ENCODE measurements around the gene DIPK1B. TPM values are rescaled to one million over a fixed set of nuclear protein-coding genes. Genes with fewer than 3 reads are reported as not detected.

DIPK1B gene
- total and polyA plus RNA-seq, 7 experiments from 2014 or later = 0.11 to 1.6 (median 0.46) TPM; not detected in 2

GRCh38 chr9:136739509-136739908, 27.1 kb downstream of the DIPK1B start:
- H3K27me3 ChIP-seq (ENCODE audit: control insufficient read depth in 2 of 2, insufficient read depth in 2 of 2, low read length in 2 of 2) = no peaks in the 10 kb centered on the region
- no peaks in the 10 kb centered on the region for H3K4me1 ChIP-seq (ENCODE audit: control insufficient read depth in 2 of 2, insufficient read depth in 2 of 2, low read length in 2 of 2)
- ATAC-seq (no peak), DNase-seq (no peak)
- no peak overlapping the region for H3K27ac ChIP-seq (ENCODE audit: low read depth, low read length)
- no peaks in the 10 kb centered on the region for H3K9me3 Mint-ChIP-seq
- H3K9me3 ChIP-seq (ENCODE audit: control insufficient read depth in 2 of 3, low read length in 3 of 3) = no peaks in the 10 kb centered on the region
- ChIA-PET CTCF (interaction anchor here (0.6 kb wide), 1 partner anchor 172 kb away, joined by 3 read pairs; no protein-coding TSS in a partner anchor), POLR2A (no interaction called here)
- H3K4me1 Mint-ChIP-seq = peaks cover 0 to 4% (median 0%) of the 10 kb centered on the region in 7 donors
- H3K36me3 ChIP-seq (ENCODE audit: control insufficient read depth in 2 of 3, insufficient read depth in 3 of 3, low read length in 3 of 3) = no peaks in the 10 kb centered on the region
- H3K4me3 Mint-ChIP-seq = peak overlapping the region in 1 of 10 donors; percentile 16
- H3K27me3 Mint-ChIP-seq = peaks cover 0 to 7% (median 0%) of the 10 kb centered on the region in 5 donors
- H3K4me3 ChIP-seq (ENCODE audit: low read length) = no peak overlapping the region
- intact Hi-C loops (cut with micrococcal nuclease) = no loop called here
- no peaks in the 10 kb centered on the region for H3K36me3 Mint-ChIP-seq
- H3K27ac Mint-ChIP-seq = no peak overlapping the region

GRCh38 chr9:136740069-136740468, 27.7 kb downstream of the DIPK1B start:
- POLR2A ChIA-PET = no interaction called here
- H3K9me3 ChIP-seq (ENCODE audit: control insufficient read depth in 2 of 3, low read length in 3 of 3) = no peaks in the 10 kb centered on the region
- Mint-ChIP-seq H3K9me3 (no peaks in the 10 kb centered on the region), H3K27ac (no peak overlapping the region), H3K27me3 (peaks cover 0 to 7% (median 0%) of the 10 kb centered on the region in 5 donors), H3K4me1 (peaks cover 0 to 4% (median 0%) of the 10 kb centered on the region in 7 donors), H3K36me3 (no peaks in the 10 kb centered on the region), H3K4me3 (peak overlapping the region in 3 of 10 donors; percentile 47 to 80 (median 80))
- H3K27ac ChIP-seq (ENCODE audit: low read depth, low read length) = no peak overlapping the region
- ATAC-seq (no peak), DNase-seq (no peak)
- CTCF ChIA-PET = no interaction called here
- no peaks in the 10 kb centered on the region for H3K27me3 ChIP-seq (ENCODE audit: control insufficient read depth in 2 of 2, insufficient read depth in 2 of 2, low read length in 2 of 2)
- no peaks in the 10 kb centered on the region for H3K4me1 ChIP-seq (ENCODE audit: control insufficient read depth in 2 of 2, insufficient read depth in 2 of 2, low read length in 2 of 2)
- H3K36me3 ChIP-seq (ENCODE audit: control insufficient read depth in 2 of 3, insufficient read depth in 3 of 3, low read length in 3 of 3) = no peaks in the 10 kb centered on the region
- no peak overlapping the region for H3K4me3 ChIP-seq (ENCODE audit: low read length)
- intact Hi-C loops (cut with micrococcal nuclease) = no loop called here

DNA sequence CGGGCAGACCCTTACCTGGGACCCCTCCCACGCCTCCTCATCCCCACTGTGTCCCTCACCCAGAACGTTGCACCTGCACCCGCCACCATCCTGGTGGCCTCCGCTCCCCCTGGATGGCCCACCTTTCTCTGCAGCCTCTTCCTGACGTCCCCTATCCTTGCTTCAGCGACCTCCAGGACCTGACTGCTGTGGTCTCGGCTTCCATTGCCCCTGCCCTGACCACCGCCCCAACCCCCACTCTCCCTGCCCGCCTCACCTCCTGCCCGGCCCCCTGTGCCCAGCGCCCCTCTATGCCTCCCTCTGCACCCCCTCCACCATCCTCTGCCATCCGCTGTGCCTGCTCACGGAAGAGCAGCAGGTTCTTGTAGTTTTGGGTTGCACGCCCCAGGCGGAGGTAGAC, 28.1 kb downstream of the DIPK1B start:
- H3K36me3 ChIP-seq (ENCODE audit: control insufficient read depth in 2 of 3, insufficient read depth in 3 of 3, low read length in 3 of 3) = no peaks in the 10 kb centered on the region
- ATAC-seq (no peak), DNase-seq (no peak)
- CTCF ChIA-PET = no interaction called here
- no peaks in the 10 kb centered on the region for H3K27me3 ChIP-seq (ENCODE audit: control insufficient read depth in 2 of 2, insufficient read depth in 2 of 2, low read length in 2 of 2)
- no peak overlapping the region for H3K4me3 ChIP-seq (ENCODE audit: low read length)
- intact Hi-C loops (cut with micrococcal nuclease) = no loop called here
- peaks cover 0 to 7% (median 0%) of the 10 kb centered on the region in 5 donors for H3K27me3 Mint-ChIP-seq
- H3K27ac ChIP-seq (ENCODE audit: low read depth, low read length) = no peak overlapping the region
- POLR2A ChIA-PET = interaction anchor here (1.1 to 1.9 kb wide), 2 partner anchors 10 to 12 kb away, joined by 4 to 14 read pairs; no protein-coding TSS in a partner anchor
- H3K4me1 Mint-ChIP-seq = peaks cover 0 to 4% (median 0%) of the 10 kb centered on the region in 7 donors
- no peaks in the 10 kb centered on the region for H3K9me3 Mint-ChIP-seq
- no peaks in the 10 kb centered on the region for H3K36me3 Mint-ChIP-seq
- H3K4me3 Mint-ChIP-seq = peak overlapping the region in 5 of 10 donors; percentile 4 to 80 (median 70)
- H3K4me1 ChIP-seq (ENCODE audit: control insufficient read depth in 2 of 2, insufficient read depth in 2 of 2, low read length in 2 of 2) = no peaks in the 10 kb centered on the region
- no peak overlapping the region for H3K27ac Mint-ChIP-seq
- no peaks in the 10 kb centered on the region for H3K9me3 ChIP-seq (ENCODE audit: control insufficient read depth in 2 of 3, low read length in 3 of 3)

GRCh38 chr9:136740971-136741882, 28.9 kb downstream of the DIPK1B start:
- peak overlapping the region; percentile 50 for H3K4me3 ChIP-seq (ENCODE audit: low read length)
- peak in 1 of 9 donors; percentile 45 for DNase-seq
- no peaks in the 10 kb centered on the region for H3K27me3 ChIP-seq (ENCODE audit: control insufficient read depth in 2 of 2, insufficient read depth in 2 of 2, low read length in 2 of 2)
- Mint-ChIP-seq H3K4me3 (peak overlapping the region in 9 of 10 donors; percentile 32 to 80 (median 66)), H3K4me1 (peaks cover 0 to 4% (median 0%) of the 10 kb centered on the region in 7 donors), H3K36me3 (no peaks in the 10 kb centered on the region), H3K27me3 (peaks cover 0 to 7% (median 0%) of the 10 kb centered on the region in 5 donors), H3K27ac (peak overlapping the region in 1 of 9 donors; percentile 59), H3K9me3 (no peaks in the 10 kb centered on the region)
- POLR2A ChIA-PET = interaction anchor here (0.6 to 1.9 kb wide), 3 partner anchors 10 to 237 kb away, joined by 4 to 14 read pairs (median 4); no protein-coding TSS in a partner anchor
- no peaks in the 10 kb centered on the region for H3K36me3 ChIP-seq (ENCODE audit: control insufficient read depth in 2 of 3, insufficient read depth in 3 of 3, low read length in 3 of 3)
- CTCF ChIA-PET = interaction anchor here (1.5 kb wide), 1 partner anchor 12 kb away, joined by 8 read pairs; no protein-coding TSS in a partner anchor
- H3K9me3 ChIP-seq (ENCODE audit: control insufficient read depth in 2 of 3, low read length in 3 of 3) = no peaks in the 10 kb centered on the region
- intact Hi-C loops (cut with micrococcal nuclease) = no loop called here
- no peaks in the 10 kb centered on the region for H3K4me1 ChIP-seq (ENCODE audit: control insufficient read depth in 2 of 2, insufficient read depth in 2 of 2, low read length in 2 of 2)
- H3K27ac ChIP-seq (ENCODE audit: low read depth, low read length) = peak overlapping the region; percentile 10
- ATAC-seq = no peak

- Mint-ChIP-seq H3K27me3 (peaks cover 0 to 7% (median 0%) of the 10 kb centered on the region in 5 donors), H3K36me3 (no peaks in the 10 kb centered on the region), H3K27ac (peak overlapping the region in 1 of 9 donors; percentile 32), H3K9me3 (no peaks in the 10 kb centered on the region), H3K4me1 (peaks cover 0 to 4% (median 0%) of the 10 kb centered on the region in 7 donors), H3K4me3 (peak overlapping the region in 8 of 10 donors; percentile 38 to 80 (median 67))
- peak; percentile 40 for ATAC-seq
- no peaks in the 10 kb centered on the region for H3K9me3 ChIP-seq (ENCODE audit: control insufficient read depth in 2 of 3, low read length in 3 of 3)
- peak in 1 of 9 donors; percentile 60 for DNase-seq
- no peaks in the 10 kb centered on the region for H3K4me1 ChIP-seq (ENCODE audit: control insufficient read depth in 2 of 2, insufficient read depth in 2 of 2, low read length in 2 of 2)
- ChIA-PET POLR2A (interaction anchor here (0.6 to 1.9 kb wide), 3 partner anchors 11 to 238 kb away, joined by 4 to 14 read pairs (median 4); no protein-coding TSS in a partner anchor), CTCF (interaction anchor here (1.5 kb wide), 1 partner anchor 13 kb away, joined by 8 read pairs; no protein-coding TSS in a partner anchor)
- no peaks in the 10 kb centered on the region for H3K27me3 ChIP-seq (ENCODE audit: control insufficient read depth in 2 of 2, insufficient read depth in 2 of 2, low read length in 2 of 2)
- H3K36me3 ChIP-seq (ENCODE audit: control insufficient read depth in 2 of 3, insufficient read depth in 3 of 3, low read length in 3 of 3) = no peaks in the 10 kb centered on the region
- H3K4me3 ChIP-seq (ENCODE audit: low read length) = peak overlapping the region; percentile 50
- intact Hi-C loops (cut with micrococcal nuclease) = no loop called here
- H3K27ac ChIP-seq (ENCODE audit: low read depth, low read length) = peak overlapping the region; percentile 10
Measured at GRCh38 chr9:136741883-136742571, 29.7 kb downstream of the DIPK1B start.
